ENCODE data around the gene CHST3. TPM values are rescaled to one million over a fixed set of nuclear protein-coding genes. Genes with fewer than 3 reads are reported as not detected.

Gene CHST3
- total RNA-seq, 1 experiment from 2014 or later = 44.6 TPM

DNA sequence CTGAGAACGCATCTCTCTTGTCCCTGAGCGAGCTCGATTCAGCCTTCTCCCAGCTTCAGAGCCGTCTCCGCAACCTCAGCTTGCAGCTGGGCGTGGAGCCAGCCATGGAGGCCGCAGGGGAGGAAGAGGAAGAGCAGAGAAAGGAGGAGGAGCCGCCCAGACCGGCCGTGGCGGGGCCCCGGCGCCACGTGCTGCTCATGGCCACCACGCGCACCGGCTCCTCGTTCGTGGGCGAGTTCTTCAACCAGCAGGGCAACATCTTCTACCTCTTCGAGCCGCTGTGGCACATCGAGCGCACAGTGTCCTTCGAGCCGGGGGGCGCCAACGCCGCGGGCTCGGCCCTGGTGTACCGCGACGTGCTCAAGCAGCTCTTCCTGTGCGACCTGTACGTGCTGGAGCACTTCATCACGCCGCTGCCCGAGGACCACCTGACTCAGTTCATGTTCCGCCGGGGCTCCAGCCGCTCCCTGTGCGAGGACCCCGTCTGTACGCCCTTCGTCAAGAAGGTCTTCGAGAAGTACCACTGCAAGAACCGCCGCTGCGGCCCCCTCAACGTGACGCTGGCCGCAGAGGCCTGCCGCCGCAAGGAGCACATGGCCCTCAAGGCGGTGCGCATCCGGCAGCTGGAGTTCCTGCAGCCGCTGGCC, 43.2 kb downstream of the CHST3 start:
- POLR2A ChIA-PET = no interaction called here
- intact Hi-C loops (cut with micrococcal nuclease; ENCODE audit: unreplicated experiment) = no loop called here
- no peak for ATAC-seq
- Histone ChIP-seq H3K4me3 (ENCODE audit: low read depth in 2 of 2, low read length in 2 of 2) (no peak overlapping the region), H3K36me3 (ENCODE audit: control insufficient read depth, insufficient read depth, low read length) (0 out of 2 replicates have a peak, but pooled peaks cover 4% of the 10 kb centered on the region), H3K9me3 (ENCODE audit: control insufficient read depth, insufficient read depth, low read depth, low read length) (no peaks in the 10 kb centered on the region), H3K27me3 (ENCODE audit: control insufficient read depth, insufficient read depth, low read length) (no peaks in the 10 kb centered on the region), H3K27ac (ENCODE audit: low read length) (no peak overlapping the region), H3K4me1 (ENCODE audit: control insufficient read depth, insufficient read depth, low read length) (0 out of 2 replicates have a peak, but pooled peaks cover under 1% of the 10 kb centered on the region)
- in situ Hi-C loops (cut with HindIII; ENCODE audit: low pct_unique_long_range_greater_than_20kb, low sequenced_read_pairs) = no loop called here
- no TSS peak for BruUV-seq (replicated peaks)
- TF ChIP-seq POLR2AphosphoS5 (IDR thresholded peaks at IDR 0.05; ENCODE audit: low read depth, low read length) = no peak
- TF ChIP-seq, protein P1, sequence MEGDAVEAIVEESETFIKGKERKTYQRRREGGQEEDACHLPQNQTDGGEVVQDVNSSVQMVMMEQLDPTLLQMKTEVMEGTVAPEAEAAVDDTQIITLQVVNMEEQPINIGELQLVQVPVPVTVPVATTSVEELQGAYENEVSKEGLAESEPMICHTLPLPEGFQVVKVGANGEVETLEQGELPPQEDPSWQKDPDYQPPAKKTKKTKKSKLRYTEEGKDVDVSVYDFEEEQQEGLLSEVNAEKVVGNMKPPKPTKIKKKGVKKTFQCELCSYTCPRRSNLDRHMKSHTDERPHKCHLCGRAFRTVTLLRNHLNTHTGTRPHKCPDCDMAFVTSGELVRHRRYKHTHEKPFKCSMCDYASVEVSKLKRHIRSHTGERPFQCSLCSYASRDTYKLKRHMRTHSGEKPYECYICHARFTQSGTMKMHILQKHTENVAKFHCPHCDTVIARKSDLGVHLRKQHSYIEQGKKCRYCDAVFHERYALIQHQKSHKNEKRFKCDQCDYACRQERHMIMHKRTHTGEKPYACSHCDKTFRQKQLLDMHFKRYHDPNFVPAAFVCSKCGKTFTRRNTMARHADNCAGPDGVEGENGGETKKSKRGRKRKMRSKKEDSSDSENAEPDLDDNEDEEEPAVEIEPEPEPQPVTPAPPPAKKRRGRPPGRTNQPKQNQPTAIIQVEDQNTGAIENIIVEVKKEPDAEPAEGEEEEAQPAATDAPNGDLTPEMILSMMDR (IDR thresholded peaks at IDR 0.05) = no peak
- TF ChIP-seq SIN3A (IDR thresholded peaks at IDR 0.05; ENCODE audit: borderline replicate concordance, insufficient read depth, low read depth, low read length) = no peak
- no peak for TF ChIP-seq TCF7L2 (IDR thresholded peaks at IDR 0.05; ENCODE audit: low read depth, low read length)
- TF ChIP-seq, protein P2, sequence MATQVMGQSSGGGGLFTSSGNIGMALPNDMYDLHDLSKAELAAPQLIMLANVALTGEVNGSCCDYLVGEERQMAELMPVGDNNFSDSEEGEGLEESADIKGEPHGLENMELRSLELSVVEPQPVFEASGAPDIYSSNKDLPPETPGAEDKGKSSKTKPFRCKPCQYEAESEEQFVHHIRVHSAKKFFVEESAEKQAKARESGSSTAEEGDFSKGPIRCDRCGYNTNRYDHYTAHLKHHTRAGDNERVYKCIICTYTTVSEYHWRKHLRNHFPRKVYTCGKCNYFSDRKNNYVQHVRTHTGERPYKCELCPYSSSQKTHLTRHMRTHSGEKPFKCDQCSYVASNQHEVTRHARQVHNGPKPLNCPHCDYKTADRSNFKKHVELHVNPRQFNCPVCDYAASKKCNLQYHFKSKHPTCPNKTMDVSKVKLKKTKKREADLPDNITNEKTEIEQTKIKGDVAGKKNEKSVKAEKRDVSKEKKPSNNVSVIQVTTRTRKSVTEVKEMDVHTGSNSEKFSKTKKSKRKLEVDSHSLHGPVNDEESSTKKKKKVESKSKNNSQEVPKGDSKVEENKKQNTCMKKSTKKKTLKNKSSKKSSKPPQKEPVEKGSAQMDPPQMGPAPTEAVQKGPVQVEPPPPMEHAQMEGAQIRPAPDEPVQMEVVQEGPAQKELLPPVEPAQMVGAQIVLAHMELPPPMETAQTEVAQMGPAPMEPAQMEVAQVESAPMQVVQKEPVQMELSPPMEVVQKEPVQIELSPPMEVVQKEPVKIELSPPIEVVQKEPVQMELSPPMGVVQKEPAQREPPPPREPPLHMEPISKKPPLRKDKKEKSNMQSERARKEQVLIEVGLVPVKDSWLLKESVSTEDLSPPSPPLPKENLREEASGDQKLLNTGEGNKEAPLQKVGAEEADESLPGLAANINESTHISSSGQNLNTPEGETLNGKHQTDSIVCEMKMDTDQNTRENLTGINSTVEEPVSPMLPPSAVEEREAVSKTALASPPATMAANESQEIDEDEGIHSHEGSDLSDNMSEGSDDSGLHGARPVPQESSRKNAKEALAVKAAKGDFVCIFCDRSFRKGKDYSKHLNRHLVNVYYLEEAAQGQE (IDR thresholded peaks at IDR 0.05; ENCODE audit: insufficient read depth in 1 of 2, low read depth in 2 of 2, low read length in 1 of 2) = no peak
- CTCF ChIA-PET = no interaction called here
- no peak for DNase-seq (ENCODE audit: low read depth, low spot score)

DNA sequence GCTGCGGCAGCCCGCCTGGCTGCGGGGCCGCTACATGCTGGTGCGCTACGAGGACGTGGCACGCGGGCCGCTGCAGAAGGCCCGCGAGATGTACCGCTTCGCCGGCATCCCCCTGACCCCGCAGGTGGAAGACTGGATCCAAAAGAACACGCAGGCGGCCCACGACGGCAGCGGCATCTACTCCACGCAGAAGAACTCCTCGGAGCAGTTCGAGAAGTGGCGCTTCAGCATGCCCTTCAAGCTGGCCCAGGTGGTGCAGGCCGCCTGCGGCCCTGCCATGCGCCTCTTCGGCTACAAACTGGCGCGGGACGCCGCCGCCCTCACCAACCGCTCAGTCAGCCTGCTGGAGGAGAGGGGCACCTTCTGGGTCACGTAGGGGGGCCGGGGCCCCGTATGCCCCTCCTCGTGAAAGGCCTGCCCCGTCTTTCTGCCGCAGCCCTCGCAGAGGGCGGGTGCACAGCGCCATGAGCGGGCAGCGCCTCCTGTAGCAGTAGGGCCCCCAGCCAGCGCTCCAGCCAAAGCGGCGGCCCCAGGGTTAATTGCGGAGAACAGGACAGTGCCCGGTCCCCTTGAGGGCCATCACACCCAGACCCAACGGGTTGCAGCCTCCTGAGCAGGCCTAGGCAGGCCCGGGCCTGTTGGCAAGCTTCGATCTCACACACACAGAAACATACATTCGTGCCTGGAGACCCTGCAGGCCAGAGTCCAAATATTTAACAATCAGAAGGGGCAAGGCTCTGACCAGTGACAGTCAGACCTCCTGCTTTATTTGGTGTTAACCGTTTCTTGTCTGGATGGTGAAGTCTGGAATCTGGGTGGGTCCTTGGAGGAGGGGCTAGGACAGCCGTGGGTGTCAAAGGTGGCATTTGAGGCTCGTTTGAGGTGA, 44.1 kb downstream of the CHST3 start:
- ChIA-PET CTCF (no interaction called here), POLR2A (no interaction called here)
- Histone ChIP-seq H3K27ac (ENCODE audit: low read length) (no peak overlapping the region), H3K4me1 (ENCODE audit: control insufficient read depth, insufficient read depth, low read length) (no peaks in the 10 kb centered on the region), H3K4me3 (ENCODE audit: low read depth in 2 of 2, low read length in 2 of 2) (no peak overlapping the region), H3K36me3 (ENCODE audit: control insufficient read depth, insufficient read depth, low read length) (0 out of 2 replicates have a peak, but pooled peaks cover 4% of the 10 kb centered on the region), H3K27me3 (ENCODE audit: control insufficient read depth, insufficient read depth, low read length) (no peaks in the 10 kb centered on the region), H3K9me3 (ENCODE audit: control insufficient read depth, insufficient read depth, low read depth, low read length) (no peaks in the 10 kb centered on the region)
- intact Hi-C loops (cut with micrococcal nuclease; ENCODE audit: unreplicated experiment) = no loop called here
- no peak for ATAC-seq
- no peak for DNase-seq (ENCODE audit: low read depth, low spot score)
- in situ Hi-C loops (cut with HindIII; ENCODE audit: low pct_unique_long_range_greater_than_20kb, low sequenced_read_pairs) = no loop called here
- no TSS peak for BruUV-seq (replicated peaks)
- TF ChIP-seq POLR2AphosphoS5 (IDR thresholded peaks at IDR 0.05; ENCODE audit: low read depth, low read length) = no peak
- no peak for TF ChIP-seq SIN3A (IDR thresholded peaks at IDR 0.05; ENCODE audit: borderline replicate concordance, insufficient read depth, low read depth, low read length)
- no peak for TF ChIP-seq TCF7L2 (IDR thresholded peaks at IDR 0.05; ENCODE audit: low read depth, low read length)
- TF ChIP-seq, protein P1 (IDR thresholded peaks at IDR 0.05) = no peak
- TF ChIP-seq, protein P2 (IDR thresholded peaks at IDR 0.05; ENCODE audit: insufficient read depth in 1 of 2, low read depth in 2 of 2, low read length in 1 of 2) = no peak

Data from Panc1 (cell line).